CD4-positive, CD25-positive, alpha-beta regulatory T cell (primary cell): ENCODE results near the gene ZNRD2. TPM values are rescaled to one million over a fixed set of nuclear protein-coding genes. Genes with fewer than 3 reads are reported as not detected.
A peak's percentile ranks its signal among the peaks of the same experiment; 100 is the strongest.

Experiments
- ATAC-seq, 2 donors: fragments of 150-1000 bp; cut with Tn5 transposase; one replicate each; pipeline ENCODE4 v1.10.0; 2021; ENCODE audit warnings: low read depth in 2 of 2, moderate number of reproducible peaks in 2 of 2, moderate library complexity in 1 of 2
- DNase-seq, 3 donors: peaks; one replicate each; pipeline versions ENCODE4 v3.0.0 to v3.0.0-alpha.2; 2012 to 2022; ENCODE audit warnings: mixed read lengths in 1 of 3
- H3K27ac ChIP-seq: one replicate; pipeline ENCODE4 v1.7.0; 2013; ENCODE audit warnings: mild to moderate bottlenecking, low read length; ENCODE audit not compliant: insufficient read depth, poor library complexity, severe bottlenecking
- H3K27me3 ChIP-seq: one replicate; pipeline ENCODE4 v1.7.0; 2013; ENCODE audit warnings: low read length; ENCODE audit not compliant: control insufficient read depth, insufficient read depth
- H3K36me3 ChIP-seq: one replicate; pipeline ENCODE4 v1.7.0; 2013; ENCODE audit warnings: mild to moderate bottlenecking, low read length, moderate library complexity; ENCODE audit not compliant: control insufficient read depth, insufficient read depth
- H3K4me1 ChIP-seq: 2 replicates; pipeline ENCODE4 v1.7.0; 2013; ENCODE audit warnings: mild to moderate bottlenecking, low read length; ENCODE audit not compliant: insufficient read depth, control insufficient read depth, poor library complexity, severe bottlenecking
- H3K4me3 ChIP-seq: one replicate; pipeline ENCODE4 v1.7.0; 2013; ENCODE audit warnings: low read depth, mild to moderate bottlenecking, low read length, moderate library complexity
- H3K9me3 ChIP-seq, 2 experiments: 1 replicate in 1 of 2; 2 replicates in 1 of 2; pipeline ENCODE4 v1.7.0; 2013; ENCODE audit warnings: low read length in 2 of 2, mild to moderate bottlenecking in 1 of 2, moderate library complexity in 1 of 2; ENCODE audit not compliant: control insufficient read depth in 2 of 2
- H3K27ac Mint-ChIP-seq, 3 donors: one replicate each; pipeline ENCODE4 v1.8.0; 2020 to 2022; ENCODE audit warnings: mild to moderate bottlenecking in 3 of 3, mixed read lengths in 3 of 3, moderate library complexity in 2 of 3
- H3K27me3 Mint-ChIP-seq: one replicate; pipeline ENCODE4 v1.8.0; 2022; ENCODE audit warnings: mild to moderate bottlenecking, mixed read lengths
- H3K36me3 Mint-ChIP-seq: one replicate; pipeline ENCODE4 v1.8.0; 2020; ENCODE audit warnings: mixed read lengths
- H3K4me1 Mint-ChIP-seq, 4 donors: one replicate each; pipeline ENCODE4 v1.8.0; 2020 to 2022; ENCODE audit warnings: mixed read lengths in 4 of 4, mild to moderate bottlenecking in 1 of 4
- H3K4me3 Mint-ChIP-seq, 4 donors: one replicate each; pipeline ENCODE4 v1.8.0; 2020 to 2022; ENCODE audit warnings: mild to moderate bottlenecking in 4 of 4, mixed read lengths in 4 of 4, moderate library complexity in 3 of 4
- H3K9me3 Mint-ChIP-seq, 7 donors: one replicate each; pipeline ENCODE4 v1.8.0; 2020 to 2022; ENCODE audit warnings: mixed read lengths in 7 of 7, mild to moderate bottlenecking in 3 of 7, moderate library complexity in 2 of 7
- polyA plus RNA-seq, 4 donors: library from polyadenylated mRNA; unstranded; fragments of 300-500 nt; fragmentation: Illumina TruSeq; gene quantifications; one replicate each; pipeline ENCODE4 v1.2.3, GENCODE V29; 2021
- total RNA-seq: library from RNA; stranded (reverse); gene quantifications from one replicate; pipeline ENCODE4 v1.2.3, GENCODE V29; 2022

ZNRD2 gene
- total and polyA plus RNA-seq, 5 donors from 2014 or later, result 34.6 to 84.7 (median 71.6) TPM

GRCh38 chr11:65609665-65610064 lies 39.4 kb downstream of the ZNRD2 start:
- H3K9me3 Mint-ChIP-seq, result no peaks in the 10 kb centered on the region
- H3K4me3 Mint-ChIP-seq, result peak overlapping the region in 3 of 4 donors; percentile 64 to 88 (median 86)
- Histone ChIP-seq H3K36me3 (peaks cover 36% of the 10 kb centered on the region), H3K27me3 (no peaks in the 10 kb centered on the region), H3K27ac (no peak overlapping the region), H3K9me3 (no peaks in the 10 kb centered on the region), H3K4me1 (peaks cover 36% of the 10 kb centered on the region), H3K4me3 (no peak overlapping the region)
- peak overlapping the region; percentile 63 to 85 (median 85) for H3K27ac Mint-ChIP-seq
- peaks cover 4% of the 10 kb centered on the region for H3K36me3 Mint-ChIP-seq
- ATAC-seq, result no peak
- DNase-seq, result no peak
- peaks cover 0 to 48% (median 26%) of the 10 kb centered on the region in 4 donors for H3K4me1 Mint-ChIP-seq
- no peaks in the 10 kb centered on the region for H3K27me3 Mint-ChIP-seq

GRCh38 chr11:65610404-65610803 lies 40.1 kb downstream of the ZNRD2 start:
- Mint-ChIP-seq H3K27ac (peak overlapping the region; percentile 38 to 85 (median 85)), H3K9me3 (no peaks in the 10 kb centered on the region), H3K36me3 (peaks cover 3% of the 10 kb centered on the region), H3K4me3 (peak overlapping the region in 3 of 4 donors; percentile 8 to 86 (median 61)), H3K4me1 (peaks cover 0 to 51% (median 26%) of the 10 kb centered on the region in 4 donors), H3K27me3 (no peaks in the 10 kb centered on the region)
- Histone ChIP-seq H3K9me3 (no peaks in the 10 kb centered on the region), H3K27ac (peak overlapping the region; percentile 96), H3K4me3 (no peak overlapping the region), H3K4me1 (peaks cover 36% of the 10 kb centered on the region), H3K27me3 (no peaks in the 10 kb centered on the region), H3K36me3 (peaks cover 29% of the 10 kb centered on the region)
- no peak for ATAC-seq
- DNase-seq, result no peak

GRCh38 chr11:65611028-65611757 lies 40.9 kb downstream of the ZNRD2 start:
- Histone ChIP-seq H3K27ac (peak overlapping the region; percentile 96), H3K9me3 (no peaks in the 10 kb centered on the region), H3K4me3 (no peak overlapping the region), H3K27me3 (no peaks in the 10 kb centered on the region), H3K4me1 (peaks cover 41% of the 10 kb centered on the region), H3K36me3 (peaks cover 21% of the 10 kb centered on the region)
- H3K27me3 Mint-ChIP-seq, result no peaks in the 10 kb centered on the region
- H3K4me1 Mint-ChIP-seq, result peaks cover 0 to 54% (median 26%) of the 10 kb centered on the region in 4 donors
- H3K9me3 Mint-ChIP-seq, result no peaks in the 10 kb centered on the region
- DNase-seq (no peak), ATAC-seq (no peak)
- peak overlapping the region; percentile 44 to 98 (median 86) for H3K4me3 Mint-ChIP-seq
- H3K27ac Mint-ChIP-seq, result peak overlapping the region in 2 of 3 donors; percentile 20 to 85
- H3K36me3 Mint-ChIP-seq, result no peaks in the 10 kb centered on the region

GRCh38 chr11:65611758-65612603 lies 41.7 kb downstream of the ZNRD2 start:
- Histone ChIP-seq H3K36me3 (peaks cover 20% of the 10 kb centered on the region), H3K27me3 (no peaks in the 10 kb centered on the region), H3K4me1 (peaks cover 49% of the 10 kb centered on the region), H3K4me3 (peak overlapping the region; percentile 31), H3K9me3 (no peaks in the 10 kb centered on the region), H3K27ac (peak overlapping the region; percentile 96)
- Mint-ChIP-seq H3K4me3 (peak overlapping the region; percentile 86 to 98 (median 91)), H3K4me1 (peaks cover 0 to 62% (median 33%) of the 10 kb centered on the region in 4 donors), H3K36me3 (peaks cover 5% of the 10 kb centered on the region), H3K27me3 (peaks cover 4% of the 10 kb centered on the region), H3K27ac (peak overlapping the region; percentile 89 to 93 (median 92)), H3K9me3 (no peaks in the 10 kb centered on the region)
- no peak for DNase-seq
- no peak for ATAC-seq

- peak overlapping the region; percentile 96 for H3K27ac ChIP-seq
- Mint-ChIP-seq H3K27ac (peak overlapping the region in 2 of 3 donors; percentile 89 to 92), H3K36me3 (peaks cover 5% of the 10 kb centered on the region), H3K4me1 (peaks cover 0 to 69% (median 35%) of the 10 kb centered on the region in 4 donors), H3K27me3 (peaks cover 4% of the 10 kb centered on the region), H3K4me3 (peak overlapping the region; percentile 86 to 98 (median 91)), H3K9me3 (no peaks in the 10 kb centered on the region)
- H3K27me3 ChIP-seq, result no peaks in the 10 kb centered on the region
- ATAC-seq (no peak), DNase-seq (no peak)
- peak overlapping the region; percentile 31 for H3K4me3 ChIP-seq
- H3K4me1 ChIP-seq, result peaks cover 56% of the 10 kb centered on the region
- peaks cover 22% of the 10 kb centered on the region for H3K36me3 ChIP-seq
- H3K9me3 ChIP-seq, result no peaks in the 10 kb centered on the region
Observed at GRCh38 chr11:65612691-65613090, 42.4 kb downstream of the ZNRD2 start.

GRCh38 chr11:65613091-65613928 lies 43.0 kb downstream of the ZNRD2 start:
- H3K9me3 Mint-ChIP-seq, result no peaks in the 10 kb centered on the region
- Histone ChIP-seq H3K36me3 (peaks cover 21% of the 10 kb centered on the region), H3K4me1 (peaks cover 59% of the 10 kb centered on the region), H3K27me3 (no peaks in the 10 kb centered on the region), H3K9me3 (no peaks in the 10 kb centered on the region), H3K27ac (peak overlapping the region; percentile 96), H3K4me3 (peak overlapping the region; percentile 98)
- H3K27ac Mint-ChIP-seq, result peak overlapping the region in 2 of 3 donors; percentile 75 to 89
- DNase-seq (peak in 2 of 3 donors; percentile 14 to 26), ATAC-seq (no peak)
- peaks cover 5% of the 10 kb centered on the region for H3K36me3 Mint-ChIP-seq
- H3K4me1 Mint-ChIP-seq, result peaks cover 0 to 69% (median 35%) of the 10 kb centered on the region in 4 donors
- peaks cover 4% of the 10 kb centered on the region for H3K27me3 Mint-ChIP-seq
- H3K4me3 Mint-ChIP-seq, result peak overlapping the region; percentile 86 to 98 (median 91)
